Keratinocyte (primary cell): ENCODE measurements around the gene EML1. TPM values are rescaled to one million over a fixed set of nuclear protein-coding genes. Genes with fewer than 3 reads are reported as not detected.

Experiments used
- DNase-seq: peaks from one replicate; pipeline ENCODE4 v3.0.0-alpha.2; 2011; ENCODE audit warnings: low read depth, missing footprints, low spot score
- FAIRE-seq: peaks from 2 replicates; lab custom pipeline; 2011; peaks lifted over from hg19 to GRCh38; lab: Jason Lieb, UNC
- H2AFZ ChIP-seq: 2 replicates; pipeline ENCODE4 v1.6.0; 2012; ENCODE audit warnings: low read length, control low read depth, inconsistent platforms; ENCODE audit not compliant: control insufficient read depth
- H3K27ac ChIP-seq: 2 replicates; pipeline ENCODE4 v1.5.1; 2011; ENCODE audit warnings: low read length; ENCODE audit not compliant: control insufficient read depth, insufficient read depth
- H3K27me3 ChIP-seq: 3 replicates; pipeline ENCODE4 v1.6.0; 2011; ENCODE audit warnings: low read length; ENCODE audit not compliant: control insufficient read depth, insufficient read depth; ENCODE audit errors: extremely low read depth
- H3K36me3 ChIP-seq, 2 experiments: 2 replicates in 1 of 2; 3 replicates in 1 of 2; pipeline ENCODE4 v1.5.1; 2011; ENCODE audit warnings: low read length in 2 of 2, mild to moderate bottlenecking in 1 of 2; ENCODE audit not compliant: control insufficient read depth in 2 of 2, insufficient read depth in 2 of 2; ENCODE audit errors: extremely low read depth in 1 of 2
- H3K4me1 ChIP-seq: 3 replicates; pipeline ENCODE4 v1.5.1; 2011; ENCODE audit warnings: low read length; ENCODE audit not compliant: control insufficient read depth, insufficient read depth; ENCODE audit errors: extremely low read depth
- H3K4me2 ChIP-seq: 3 replicates; pipeline ENCODE4 v1.6.0; 2011; ENCODE audit warnings: low read depth, low read length; ENCODE audit not compliant: control insufficient read depth, insufficient read depth; ENCODE audit errors: extremely low read depth
- H3K4me3 ChIP-seq, 3 experiments: fragments of 200-600 bp in 1 of 3; sonication (generic) in 1 of 3; 2 replicates in 2 of 3; 3 replicates in 1 of 3; pipeline ENCODE4 v1.5.1; 2011 to 2016; ENCODE audit warnings: low read length in 3 of 3, mild to moderate bottlenecking in 3 of 3, control low read depth in 2 of 3, inconsistent platforms in 1 of 3, low read depth in 1 of 3, mixed read lengths in 1 of 3, mixed run types in 1 of 3, moderate library complexity in 1 of 3; ENCODE audit not compliant: control insufficient read depth in 2 of 3, insufficient read depth in 2 of 3; ENCODE audit errors: extremely low read depth in 1 of 3
- H3K79me2 ChIP-seq: 2 replicates; pipeline ENCODE4 v1.6.0; 2012; ENCODE audit warnings: low read length; ENCODE audit not compliant: control insufficient read depth, insufficient read depth
- H3K9ac ChIP-seq: 3 replicates; pipeline ENCODE4 v1.6.0; 2011; ENCODE audit warnings: low read length; ENCODE audit not compliant: control insufficient read depth, insufficient read depth; ENCODE audit errors: extremely low read depth
- H3K9me1 ChIP-seq: 3 replicates; pipeline ENCODE4 v1.6.0; 2011; ENCODE audit warnings: low read length; ENCODE audit not compliant: control insufficient read depth, insufficient read depth; ENCODE audit errors: extremely low read depth
- H3K9me3 ChIP-seq: 2 replicates; pipeline ENCODE4 v1.5.1; 2012; ENCODE audit warnings: low read depth, low read length; ENCODE audit not compliant: control insufficient read depth
- H4K20me1 ChIP-seq: 3 replicates; pipeline ENCODE4 v1.6.0; 2011; ENCODE audit warnings: low read length; ENCODE audit not compliant: control insufficient read depth, insufficient read depth; ENCODE audit errors: extremely low read depth
- EZH2 ChIP-seq: IDR thresholded peaks from one replicate; pipeline ENCODE4 v1.6.1; 2012; ENCODE audit warnings: inconsistent platforms, mild to moderate bottlenecking, low read length, moderate library complexity
- dilution Hi-C: fragments of 300-500 bp; cut with MboI; formaldehyde crosslinking; loops from one replicate; pipeline ENCODE4 v1.7.0; 2020; ENCODE audit warnings: low sequenced_read_pairs; ENCODE audit not compliant: extremely low pct_ligation_motif_present
- polyA plus RNA-seq, 5 experiments: library from polyadenylated mRNA; depleted of rRNA in 3 of 5; stranded (reverse) in 3 of 5; stranded (forward) in 1 of 5; unstranded in 1 of 5; fragments of >200 nt; gene quantifications; 1 replicate in 1 of 5; 2 replicates in 3 of 5; 3 replicates in 1 of 5; pipeline versions ENCODE4 v1.2.1 to v1.2.3, GENCODE V29; 2011 to 2012; ENCODE audit warnings: missing spikeins in 2 of 5, low read depth in 1 of 5, low replicate concordance in 1 of 5
- TF ChIP-seq, protein P1 (sequence below), 3 experiments: IDR thresholded peaks in 1 of 3; conservative IDR thresholded peaks in 1 of 3; optimal IDR thresholded peaks in 1 of 3; 2 replicates in 2 of 3; 3 replicates in 1 of 3; pipeline versions ENCODE3 to v1.5.1; 2011; ENCODE audit warnings: low read length in 3 of 3, mild to moderate bottlenecking in 3 of 3, moderate library complexity in 2 of 3, control low read depth in 1 of 3, inconsistent platforms in 1 of 3; ENCODE audit not compliant: insufficient read depth in 2 of 3; ENCODE audit errors: extremely low read depth in 1 of 3

EML1 gene
- polyA plus RNA-seq, 1 donor (not counting 4 experiments of a cell fraction or from before 2014, with no cell fraction given) = 0.84 TPM

DNA sequence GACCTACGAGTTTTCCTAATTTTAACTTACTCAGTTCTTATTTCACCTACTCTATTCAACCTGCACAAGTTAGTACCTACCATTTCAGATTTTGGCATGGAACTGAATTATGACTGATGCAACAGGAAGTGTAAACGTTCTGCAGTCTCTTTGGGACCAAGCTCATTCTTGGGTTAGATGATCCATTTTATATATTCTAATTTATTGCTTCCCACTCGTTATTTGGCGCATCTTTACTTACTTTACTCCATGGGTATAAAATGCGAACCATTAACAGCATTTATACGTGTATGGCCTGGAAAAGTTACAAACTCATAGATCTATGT lies 1.0 kb upstream of the EML1 start:
- Histone ChIP-seq H3K4me1 (peaks cover 6% of the 10 kb centered on the region), H3K27me3 (peaks cover 29% of the 10 kb centered on the region), H3K4me2 (no peak overlapping the region), H3K9ac (no peak overlapping the region), H3K4me3 (no peak overlapping the region), H3K36me3 (no peaks in the 10 kb centered on the region), H3K9me1 (no peaks in the 10 kb centered on the region), H3K79me2 (no peaks in the 10 kb centered on the region), H3K9me3 (no peaks in the 10 kb centered on the region), H2AFZ (no peak overlapping the region), H3K27ac (no peak overlapping the region), H4K20me1 (peaks cover 2% of the 10 kb centered on the region)
- TF ChIP-seq, protein P1, sequence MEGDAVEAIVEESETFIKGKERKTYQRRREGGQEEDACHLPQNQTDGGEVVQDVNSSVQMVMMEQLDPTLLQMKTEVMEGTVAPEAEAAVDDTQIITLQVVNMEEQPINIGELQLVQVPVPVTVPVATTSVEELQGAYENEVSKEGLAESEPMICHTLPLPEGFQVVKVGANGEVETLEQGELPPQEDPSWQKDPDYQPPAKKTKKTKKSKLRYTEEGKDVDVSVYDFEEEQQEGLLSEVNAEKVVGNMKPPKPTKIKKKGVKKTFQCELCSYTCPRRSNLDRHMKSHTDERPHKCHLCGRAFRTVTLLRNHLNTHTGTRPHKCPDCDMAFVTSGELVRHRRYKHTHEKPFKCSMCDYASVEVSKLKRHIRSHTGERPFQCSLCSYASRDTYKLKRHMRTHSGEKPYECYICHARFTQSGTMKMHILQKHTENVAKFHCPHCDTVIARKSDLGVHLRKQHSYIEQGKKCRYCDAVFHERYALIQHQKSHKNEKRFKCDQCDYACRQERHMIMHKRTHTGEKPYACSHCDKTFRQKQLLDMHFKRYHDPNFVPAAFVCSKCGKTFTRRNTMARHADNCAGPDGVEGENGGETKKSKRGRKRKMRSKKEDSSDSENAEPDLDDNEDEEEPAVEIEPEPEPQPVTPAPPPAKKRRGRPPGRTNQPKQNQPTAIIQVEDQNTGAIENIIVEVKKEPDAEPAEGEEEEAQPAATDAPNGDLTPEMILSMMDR (optimal IDR thresholded peaks at IDR 0.05 in 1 of 3, IDR thresholded peaks at IDR 0.05 in 1 of 3, conservative IDR thresholded peaks at IDR 0.05 in 1 of 3; ENCODE audit: extremely low read depth in 1 of 3, insufficient read depth in 2 of 3, low read length in 3 of 3) = no peak
- no peak for TF ChIP-seq EZH2
- DNase-seq = no peak
- no peak for FAIRE-seq
- dilution Hi-C loops = no loop called here

DNA sequence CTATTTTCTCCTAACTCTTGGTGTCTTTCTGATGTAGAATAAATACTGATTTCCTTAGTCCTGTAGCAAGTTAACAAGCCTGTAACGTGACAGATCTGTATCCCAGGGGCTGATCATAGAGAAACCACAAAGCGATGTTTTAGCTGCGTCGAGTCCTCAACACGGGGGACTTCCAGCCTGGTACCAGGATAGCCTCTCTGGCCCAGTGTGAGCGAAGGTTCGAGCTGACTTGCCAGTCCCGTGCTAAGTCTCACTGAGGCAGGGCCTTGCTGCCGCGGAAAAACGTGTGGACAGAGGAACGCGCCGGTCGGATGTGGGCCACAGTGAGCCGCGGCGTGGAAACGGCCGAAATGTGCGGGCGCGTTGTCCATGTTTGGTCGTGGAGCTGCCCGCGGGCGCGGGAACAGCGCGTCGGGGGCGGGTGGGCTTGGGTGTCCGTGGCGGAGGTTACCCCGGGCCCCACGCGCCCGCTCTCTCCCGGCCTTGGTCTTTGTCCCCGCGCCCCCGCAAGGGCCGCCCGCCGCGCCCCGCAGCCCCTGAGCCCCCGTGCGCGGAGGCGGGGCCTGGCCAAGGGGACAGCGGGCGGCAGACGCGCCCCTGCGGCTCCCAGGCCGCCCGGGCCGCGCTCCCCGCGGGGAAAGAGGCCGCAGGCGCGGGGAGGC lies 531 bp upstream of the EML1 start:
- no peak overlapping the region for H3K4me3 ChIP-seq
- FAIRE-seq (no peak), DNase-seq (no peak)
- peak; percentile 69 for TF ChIP-seq EZH2
- TF ChIP-seq, protein P1 (optimal IDR thresholded peaks at IDR 0.05 in 1 of 3, IDR thresholded peaks at IDR 0.05 in 1 of 3, conservative IDR thresholded peaks at IDR 0.05 in 1 of 3; ENCODE audit: extremely low read depth in 1 of 3, insufficient read depth in 2 of 3, low read length in 3 of 3) = no peak
- peaks cover 2% of the 10 kb centered on the region for H4K20me1 ChIP-seq
- H3K27ac ChIP-seq = no peak overlapping the region
- dilution Hi-C loops = no loop called here
- H3K9me3 ChIP-seq = peaks cover 2% of the 10 kb centered on the region
- H3K4me2 ChIP-seq = no peak overlapping the region
- H3K9me1 ChIP-seq = no peaks in the 10 kb centered on the region
- no peaks in the 10 kb centered on the region for H3K36me3 ChIP-seq
- H3K27me3 ChIP-seq = peaks cover 31% of the 10 kb centered on the region
- H3K9ac ChIP-seq = peak overlapping the region; percentile 13
- H3K4me1 ChIP-seq = peaks cover 6% of the 10 kb centered on the region
- no peak overlapping the region for H2AFZ ChIP-seq
- no peaks in the 10 kb centered on the region for H3K79me2 ChIP-seq
